A673 (cell line): Measurements from ENCODE around the gene KLHL33. TPM values are rescaled to one million over a fixed set of nuclear protein-coding genes. Genes with fewer than 3 reads are reported as not detected.

Experiments used
- BruUV-seq: library from RNA; stranded (reverse); fragments of 400-500 nt; replicated peaks from 2 replicates; lab custom pipeline; 2021; lab: Mats Ljungman, UMichigan
- CTCF ChIA-PET: fragments of 300-600 bp; sonication (Branson Sonifier 250); formaldehyde crosslinking; loops from one replicate; lab custom pipeline; 2022; ENCODE audit warnings: antibody characterized with exemption; lab: Charles Lee
- POLR2A ChIA-PET: fragments of 300-600 bp; sonication (Branson Sonifier 250); formaldehyde crosslinking; loops from one replicate; lab custom pipeline; 2022; ENCODE audit warnings: antibody characterized with exemption; ENCODE audit not compliant: low non-redundant PET; lab: Charles Lee
- DNase-seq: peaks from one replicate; pipeline ENCODE4 v3.0.0-alpha.2; 2015; ENCODE audit warnings: low spot score
- H3K27ac ChIP-seq: fragments of 200-600 bp; sonication (generic); 2 replicates; pipeline ENCODE4 v1.5.1; 2016; ENCODE audit warnings: mixed run types, low read depth, mild to moderate bottlenecking, mixed read lengths, antibody characterized with exemption, low read length; ENCODE audit not compliant: poor library complexity, severe bottlenecking
- H3K27me3 ChIP-seq: fragments of 200-600 bp; sonication (generic); replicated peaks from 2 replicates; pipeline ENCODE4 v1.6.1; 2017; ENCODE audit warnings: mixed run types, low read depth, mild to moderate bottlenecking, mixed read lengths, antibody characterized with exemption, low read length; ENCODE audit not compliant: insufficient read depth, poor library complexity
- H3K36me3 ChIP-seq: fragments of 200-600 bp; sonication (generic); 2 replicates; pipeline ENCODE4 v1.6.1; 2016; ENCODE audit warnings: mixed run types, mild to moderate bottlenecking, mixed read lengths, antibody characterized with exemption, low read length; ENCODE audit not compliant: insufficient read depth, poor library complexity, severe bottlenecking
- H3K4me1 ChIP-seq: fragments of 200-600 bp; sonication (generic); 2 replicates; pipeline ENCODE4 v1.6.1; 2017; ENCODE audit warnings: mixed run types, mild to moderate bottlenecking, mixed read lengths, antibody characterized with exemption, low read length; ENCODE audit not compliant: insufficient read depth, poor library complexity, severe bottlenecking
- H3K4me3 ChIP-seq: fragments of 200-600 bp; sonication (generic); 2 replicates; pipeline ENCODE4 v1.5.1; 2016; ENCODE audit warnings: low read depth, mixed run types, mild to moderate bottlenecking, mixed read lengths, low read length; ENCODE audit not compliant: poor library complexity, severe bottlenecking
- H3K9me3 ChIP-seq: fragments of 200-600 bp; sonication (generic); 2 replicates; pipeline ENCODE4 v1.6.1; 2016; ENCODE audit warnings: mixed run types, low read depth, mild to moderate bottlenecking, mixed read lengths, antibody characterized with exemption, low read length; ENCODE audit not compliant: poor library complexity, severe bottlenecking
- CTCF ChIP-seq: fragments of 300-800, 200-600 bp; sonication (generic); conservative IDR thresholded peaks from 2 replicates; pipeline ENCODE4 v1.5.1; 2017; ENCODE audit warnings: low read depth, mild to moderate bottlenecking, antibody characterized with exemption, low read length, moderate library complexity, mixed read lengths
- EZH2 ChIP-seq: fragments of 200-600 bp; sonication (generic); IDR thresholded peaks from 2 replicates; pipeline ENCODE4 v1.6.1; 2017; ENCODE audit warnings: borderline replicate concordance, low read depth, mild to moderate bottlenecking, mixed read lengths, antibody characterized with exemption, low read length; ENCODE audit not compliant: poor library complexity, severe bottlenecking
- intact Hi-C: fragments of 100-400 bp; cut with micrococcal nuclease; formaldehyde crosslinking; loops from one replicate; pipeline ENCODE4 v1.10.0; 2022; ENCODE audit not compliant: unreplicated experiment
- total RNA-seq: library from RNA; stranded (reverse); gene quantifications from 2 replicates; pipeline ENCODE4 v1.2.3, GENCODE V29; 2021

KLHL33 gene
- total RNA-seq, 1 experiment from 2014 or later: 0.04 TPM

- no peak for DNase-seq
- intact Hi-C loops: no loop called here
- H3K4me1 ChIP-seq: peaks cover 9% of the 10 kb centered on the region
- BruUV-seq: no TSS peak
- no peak overlapping the region for H3K27ac ChIP-seq
- POLR2A ChIA-PET: no interaction called here
- CTCF ChIA-PET: no interaction called here
- TF ChIP-seq EZH2 (no peak), CTCF (no peak)
- peak overlapping the region; percentile 87 for H3K4me3 ChIP-seq
- no peaks in the 10 kb centered on the region for H3K27me3 ChIP-seq
- peaks cover 22% of the 10 kb centered on the region for H3K36me3 ChIP-seq
- no peaks in the 10 kb centered on the region for H3K9me3 ChIP-seq
Measured at GRCh38 chr14:20468764-20469241, 32.8 kb upstream of the KLHL33 start.

GRCh38 chr14:20461225-20462141 is 25.5 kb upstream of the KLHL33 start, which contains the start of gene PIP4P1:
TSS of gene PIP4P1 (minus strand) at chr14:20461434. CDS start at chr14:20461325, 109 bp downstream.
- ChIA-PET POLR2A (interaction anchor here (0.6 to 1.2 kb wide), 5 partner anchors 8 to 405 kb away, joined by 3 to 5 read pairs (median 3); partner anchors contain the start of genes PNP and TEP1), CTCF (interaction anchor here (0.6 kb wide), 1 partner anchor 20 kb away, joined by 3 read pairs; no protein-coding TSS in a partner anchor)
- Histone ChIP-seq H3K27me3 (no peaks in the 10 kb centered on the region), H3K4me3 (peak within 1 kb of the TSS; percentile 86), H3K9me3 (no peaks in the 10 kb centered on the region), H3K27ac (peak within 1 kb of the TSS; percentile 91), H3K36me3 (peaks cover 34% of the 10 kb centered on the region), H3K4me1 (peaks cover 15% of the 10 kb centered on the region)
- TF ChIP-seq CTCF (no peak), EZH2 (no peak)
- intact Hi-C loops: loop anchor here (5.0 kb wide), 1 partner anchor 221 kb away; the partner anchor contains the start of gene RNASE4
- BruUV-seq: no TSS peak
- peak; percentile 100 for DNase-seq

- CTCF ChIA-PET: no interaction called here
Measured at GRCh38 chr14:20460458-20461224, 24.7 kb upstream of the KLHL33 start.

More at GRCh38 chr14:20460458-20461224, 24.7 kb upstream of the KLHL33 start:
- no peak for DNase-seq
- peak overlapping the region; percentile 86 for H3K4me3 ChIP-seq
- no peaks in the 10 kb centered on the region for H3K27me3 ChIP-seq
- peak overlapping the region; percentile 91 for H3K27ac ChIP-seq
- H3K9me3 ChIP-seq: no peaks in the 10 kb centered on the region
- no peak for TF ChIP-seq EZH2
- intact Hi-C loops: loop anchor here (5.0 kb wide), 1 partner anchor 222 kb away; the partner anchor contains the start of gene RNASE4
- no TSS peak for BruUV-seq
- peaks cover 41% of the 10 kb centered on the region for H3K36me3 ChIP-seq
- POLR2A ChIA-PET: interaction anchor here (0.6 to 1.2 kb wide), 2 partner anchors 9 to 66 kb away, joined by 3 read pairs; partner anchors contain the start of gene PNP
- peaks cover 18% of the 10 kb centered on the region for H3K4me1 ChIP-seq
